H1 (cell line): Measurements from ENCODE around the gene ARSB.

Experiments used
- BACH1 ChIP-seq: IDR thresholded peaks from 2 replicates; pipeline ENCODE4 v1.6.1; 2012; ENCODE audit warnings: low read length, improper control_type of control experiment
- BCL11A ChIP-seq, 2 experiments: IDR thresholded peaks; one replicate each; pipeline ENCODE4 v1.6.1; 2011; ENCODE audit warnings: low read depth in 2 of 2, low read length in 2 of 2, mild to moderate bottlenecking in 2 of 2
- BRCA1 ChIP-seq: IDR thresholded peaks from 2 replicates; pipeline ENCODE4 v1.6.1; 2012; ENCODE audit warnings: low read depth, low read length, improper control_type of control experiment
- CEBPB ChIP-seq: IDR thresholded peaks from 2 replicates; pipeline ENCODE4 v1.6.1; 2012; ENCODE audit warnings: low read depth, low read length
- CREB1 ChIP-seq: IDR thresholded peaks from 2 replicates; pipeline ENCODE4 v1.6.1; 2012; ENCODE audit warnings: inconsistent platforms
- CTCF ChIP-seq, 3 experiments: IDR thresholded peaks; 1 replicate in 2 of 3; 2 replicates in 1 of 3; pipeline versions ENCODE4 v1.5.1 to v1.6.1; 2011; ENCODE audit warnings: low read length in 3 of 3, mild to moderate bottlenecking in 3 of 3, inconsistent platforms in 2 of 3, low read depth in 1 of 3, moderate library complexity in 1 of 3; ENCODE audit not compliant: insufficient read depth in 1 of 3; ENCODE audit errors: control extremely low read depth in 1 of 3
- POLR2AphosphoS5 ChIP-seq: IDR thresholded peaks from 2 replicates; pipeline ENCODE4 v1.6.1; 2011; ENCODE audit warnings: low read depth, low read length
- SIRT6 ChIP-seq: IDR thresholded peaks from one replicate; pipeline ENCODE4 v1.7.1; 2012; ENCODE audit warnings: low read length, inconsistent platforms
- TAF1 ChIP-seq: IDR thresholded peaks from 2 replicates; pipeline ENCODE4 v1.6.1; 2011; ENCODE audit warnings: mild to moderate bottlenecking, low read depth, low read length
- TCF12 ChIP-seq: IDR thresholded peaks from 2 replicates; pipeline ENCODE4 v1.6.1; 2011; ENCODE audit warnings: low read depth, mild to moderate bottlenecking, low read length
- USF2 ChIP-seq: IDR thresholded peaks from 2 replicates; pipeline ENCODE4 v1.6.1; 2011; ENCODE audit warnings: low read length, improper control_type of control experiment

GRCh38 chr5:78766412-78766762 lies 218.7 kb downstream of the ARSB start:
- TF ChIP-seq POLR2AphosphoS5 (no peak), SIRT6 (no peak), BACH1 (no peak), BCL11A (IDR thresholded peaks at IDR 0.05; ENCODE audit: low read depth in 2 of 2, low read length in 2 of 2) (no peak), CTCF (IDR thresholded peaks at IDR 0.05; ENCODE audit: control extremely low read depth in 1 of 3, insufficient read depth in 1 of 3, low read depth in 1 of 3, low read length in 3 of 3) (no peak), TAF1 (no peak), CEBPB (no peak), BRCA1 (no peak), USF2 (no peak), TCF12 (no peak), CREB1 (no peak)
